Measurements from ENCODE around the gene OR10G6.

- TF ChIP-seq POLR2A (IDR thresholded peaks at IDR 0.05) (no peak), CTCF (IDR thresholded peaks at IDR 0.05) (no peak)
These were observed 38.2 kb downstream of the OR10G6 start for GRCh38 chr11:123956752-123957151.

Data from uterus (tissue), 2 donors.